ENCODE results near the gene TARP.

The TARP gene

DNA sequence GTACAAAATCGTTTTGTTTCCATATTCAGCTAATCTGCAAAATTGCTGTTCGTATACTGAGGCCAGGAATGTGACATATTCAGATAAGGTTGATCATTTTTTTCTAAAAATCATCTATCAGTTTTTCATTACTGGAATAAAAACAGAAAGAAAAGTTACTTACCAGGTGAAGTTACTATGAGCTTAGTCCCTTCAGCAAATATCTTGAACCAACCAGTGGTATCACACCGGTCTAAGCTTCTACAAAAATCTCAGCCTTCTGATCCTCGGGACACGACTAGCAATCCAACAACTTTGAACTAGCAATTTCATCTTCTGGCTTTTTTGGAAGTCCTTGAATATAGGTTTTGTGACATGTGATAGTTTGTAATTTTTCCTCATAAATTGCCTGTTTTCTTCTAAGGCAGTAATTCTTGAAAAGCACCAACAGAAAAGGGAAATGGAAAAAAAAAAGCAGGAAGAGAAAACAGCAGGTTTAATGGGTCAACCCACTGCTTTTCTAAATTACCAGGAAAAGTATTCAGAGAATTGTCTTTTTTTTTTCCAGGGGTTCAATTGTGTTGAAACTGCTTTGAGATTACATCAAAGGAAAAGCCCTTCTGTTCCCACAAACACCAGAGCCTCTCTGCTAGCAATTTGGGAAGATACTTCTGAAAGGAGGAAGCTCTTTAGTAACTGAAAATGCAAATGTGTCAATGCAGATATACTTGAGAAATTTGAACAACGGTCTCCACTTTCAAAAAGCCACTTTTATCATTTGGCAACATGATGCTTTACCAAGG, 2.9 kb upstream of the TARP start:
- dilution Hi-C loops (cut with HindIII; ENCODE audit: low sequenced_read_pairs, unreplicated experiment) (no loop called here), in situ Hi-C loops (cut with MboI; ENCODE audit: low sequenced_read_pairs) (no loop called here), intact Hi-C loops (cut with micrococcal nuclease) (no loop called here)
- Histone ChIP-seq H2BK15ac (ENCODE audit: low read depth, low read length) (no peak overlapping the region), H3K9me1 (ENCODE audit: insufficient read depth, low read length) (no peaks in the 10 kb centered on the region), H3K23ac (ENCODE audit: low read depth, low read length) (no peak overlapping the region), H3K27ac (ENCODE audit: insufficient read depth, low read length) (no peak overlapping the region), H3K4me1 (ENCODE audit: control insufficient read depth, insufficient read depth, low read length) (no peaks in the 10 kb centered on the region), H4K20me1 (ENCODE audit: insufficient read depth, low read length) (no peaks in the 10 kb centered on the region), H3K79me1 (ENCODE audit: low read depth in 1 of 2, low read length in 2 of 2) (no peaks in the 10 kb centered on the region), H3K36me3 (ENCODE audit: control insufficient read depth, insufficient read depth, low read length) (no peaks in the 10 kb centered on the region), H2BK5ac (ENCODE audit: low read depth, low read length, poor library complexity, severe bottlenecking) (no peak overlapping the region), H2BK20ac (ENCODE audit: low read depth, low read length) (no peak overlapping the region), H4K91ac (ENCODE audit: insufficient read depth, low read depth, low read length) (no peak overlapping the region), H2AFZ (replicated peaks; ENCODE audit: low read length, poor library complexity) (no peak overlapping the region), H3K18ac (ENCODE audit: low read depth, low read length) (no peak overlapping the region), H3K4me3 (ENCODE audit: insufficient read depth, low read depth, low read length) (no peak overlapping the region), H4K8ac (ENCODE audit: low read depth in 2 of 2, low read length in 2 of 2) (no peak overlapping the region), H3K4me2 (ENCODE audit: low read depth, low read length) (no peak overlapping the region), H2BK120ac (ENCODE audit: low read depth, low read length) (no peak overlapping the region), H2AK9ac (replicated peaks; ENCODE audit: low read depth, low read length, poor library complexity) (no peak overlapping the region), H2AK5ac (ENCODE audit: low read depth, low read length) (no peak overlapping the region), H3K9ac (ENCODE audit: low read depth, low read length) (no peak overlapping the region), H3K27me3 (ENCODE audit: control insufficient read depth, insufficient read depth, low read length) (no peaks in the 10 kb centered on the region), H3K14ac (replicated peaks; ENCODE audit: low read depth, low read length) (no peak overlapping the region), H3K56ac (ENCODE audit: extremely low read depth, insufficient read depth, low read length) (no peak overlapping the region), H4K5ac (ENCODE audit: low read depth, low read length) (no peak overlapping the region), H3K4ac (ENCODE audit: low read depth, low read length) (no peak overlapping the region), H3K9me3 (ENCODE audit: control insufficient read depth, insufficient read depth, low read length) (no peaks in the 10 kb centered on the region)
- ChIA-PET CTCF (no interaction called here), POLR2A (ENCODE audit: unreplicated experiment) (no interaction called here)
- DNase-seq: no peak
- BruUV-seq (replicated peaks): no TSS peak
- no peak for TF ChIP-seq MXI1 (IDR thresholded peaks at IDR 0.05; ENCODE audit: borderline replicate concordance, low read depth, low read length)
- no peak for TF ChIP-seq RFX5 (IDR thresholded peaks at IDR 0.05; ENCODE audit: low read depth, low read length)
- TF ChIP-seq CHD1 (IDR thresholded peaks at IDR 0.05; ENCODE audit: low read depth, low read length): no peak
- no peak for TF ChIP-seq RAD21 (IDR thresholded peaks at IDR 0.05; ENCODE audit: low read length)
- TF ChIP-seq, protein P1, sequence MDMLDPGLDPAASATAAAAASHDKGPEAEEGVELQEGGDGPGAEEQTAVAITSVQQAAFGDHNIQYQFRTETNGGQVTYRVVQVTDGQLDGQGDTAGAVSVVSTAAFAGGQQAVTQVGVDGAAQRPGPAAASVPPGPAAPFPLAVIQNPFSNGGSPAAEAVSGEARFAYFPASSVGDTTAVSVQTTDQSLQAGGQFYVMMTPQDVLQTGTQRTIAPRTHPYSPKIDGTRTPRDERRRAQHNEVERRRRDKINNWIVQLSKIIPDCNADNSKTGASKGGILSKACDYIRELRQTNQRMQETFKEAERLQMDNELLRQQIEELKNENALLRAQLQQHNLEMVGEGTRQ (IDR thresholded peaks at IDR 0.05; ENCODE audit: low read depth, low read length): no peak
- no peak for TF ChIP-seq BHLHE40 (IDR thresholded peaks at IDR 0.05; ENCODE audit: low read depth, low read length)
- no peak for TF ChIP-seq RCOR1 (IDR thresholded peaks at IDR 0.05; ENCODE audit: insufficient replicate concordance, low read length)
- no peak for TF ChIP-seq CEBPB (IDR thresholded peaks at IDR 0.05; ENCODE audit: low read depth, low read length)
- TF ChIP-seq, protein P2, sequence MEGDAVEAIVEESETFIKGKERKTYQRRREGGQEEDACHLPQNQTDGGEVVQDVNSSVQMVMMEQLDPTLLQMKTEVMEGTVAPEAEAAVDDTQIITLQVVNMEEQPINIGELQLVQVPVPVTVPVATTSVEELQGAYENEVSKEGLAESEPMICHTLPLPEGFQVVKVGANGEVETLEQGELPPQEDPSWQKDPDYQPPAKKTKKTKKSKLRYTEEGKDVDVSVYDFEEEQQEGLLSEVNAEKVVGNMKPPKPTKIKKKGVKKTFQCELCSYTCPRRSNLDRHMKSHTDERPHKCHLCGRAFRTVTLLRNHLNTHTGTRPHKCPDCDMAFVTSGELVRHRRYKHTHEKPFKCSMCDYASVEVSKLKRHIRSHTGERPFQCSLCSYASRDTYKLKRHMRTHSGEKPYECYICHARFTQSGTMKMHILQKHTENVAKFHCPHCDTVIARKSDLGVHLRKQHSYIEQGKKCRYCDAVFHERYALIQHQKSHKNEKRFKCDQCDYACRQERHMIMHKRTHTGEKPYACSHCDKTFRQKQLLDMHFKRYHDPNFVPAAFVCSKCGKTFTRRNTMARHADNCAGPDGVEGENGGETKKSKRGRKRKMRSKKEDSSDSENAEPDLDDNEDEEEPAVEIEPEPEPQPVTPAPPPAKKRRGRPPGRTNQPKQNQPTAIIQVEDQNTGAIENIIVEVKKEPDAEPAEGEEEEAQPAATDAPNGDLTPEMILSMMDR (conservative IDR thresholded peaks at IDR 0.05; ENCODE audit: low read depth, low read length): no peak
- TF ChIP-seq POLR2A (IDR thresholded peaks at IDR 0.05; ENCODE audit: low read depth, low read length): no peak
- WGBS, 2 experiments (ENCODE audit: extremely low coverage in 2 of 2, insufficient read length in 1 of 2): no CpG with 5 or more reads among the region's 6 CpGs
- no peak for ATAC-seq (ENCODE audit: low read depth)
